Measurements from ENCODE around the gene BST1. TPM values are rescaled to one million over a fixed set of nuclear protein-coding genes. Genes with fewer than 3 reads are reported as not detected.

The BST1 gene
- total and polyA plus RNA-seq, 2 donors (not counting 3 experiments of a cell fraction or from before 2014, with no cell fraction given): 10.7 to 14.0 TPM

DNA sequence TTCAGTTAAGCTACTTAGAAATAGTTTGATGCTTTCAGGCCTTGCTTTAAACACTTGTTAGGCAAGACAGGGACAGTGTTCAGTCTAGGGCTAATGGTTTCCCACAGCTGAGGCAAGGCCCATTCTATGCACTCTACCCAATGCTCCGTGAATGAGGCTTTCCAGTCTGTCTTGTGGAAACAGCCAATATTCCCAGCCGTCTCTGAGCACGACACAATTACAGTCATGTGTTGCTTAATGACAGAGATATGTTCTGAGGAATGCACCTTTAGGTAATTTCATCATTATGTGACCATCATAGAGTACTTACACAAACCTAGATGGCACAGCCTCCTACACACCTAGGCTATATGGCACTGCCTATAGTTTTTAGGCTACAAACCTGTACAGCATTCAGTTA lies 30.8 kb upstream of the BST1 start:
- no peaks in the 10 kb centered on the region for H4K20me1 ChIP-seq (replicated peaks; ENCODE audit: control insufficient read depth, extremely low read depth, insufficient read depth, low read length)
- TF ChIP-seq JUN (IDR thresholded peaks at IDR 0.05; ENCODE audit: borderline replicate concordance, insufficient read depth, insufficient read length, low read depth) (no peak), POLR2A (IDR thresholded peaks at IDR 0.05; ENCODE audit: low read depth, low read length) (no peak), GATA2 (IDR thresholded peaks at IDR 0.05; ENCODE audit: insufficient read depth, insufficient read length, low read depth, low read length) (no peak), FOS (IDR thresholded peaks at IDR 0.05; ENCODE audit: borderline replicate concordance, insufficient read depth, low read length) (no peak), EZH2 (IDR thresholded peaks at IDR 0.05; ENCODE audit: borderline replicate concordance, low read depth, low read length, severe bottlenecking) (no peak), MYC (IDR thresholded peaks at IDR 0.05; ENCODE audit: low read depth, low read length) (no peak), POLR2AphosphoS5 (IDR thresholded peaks at IDR 0.05; ENCODE audit: insufficient read depth, low read depth, low read length) (no peak)
- TF ChIP-seq, protein P1, sequence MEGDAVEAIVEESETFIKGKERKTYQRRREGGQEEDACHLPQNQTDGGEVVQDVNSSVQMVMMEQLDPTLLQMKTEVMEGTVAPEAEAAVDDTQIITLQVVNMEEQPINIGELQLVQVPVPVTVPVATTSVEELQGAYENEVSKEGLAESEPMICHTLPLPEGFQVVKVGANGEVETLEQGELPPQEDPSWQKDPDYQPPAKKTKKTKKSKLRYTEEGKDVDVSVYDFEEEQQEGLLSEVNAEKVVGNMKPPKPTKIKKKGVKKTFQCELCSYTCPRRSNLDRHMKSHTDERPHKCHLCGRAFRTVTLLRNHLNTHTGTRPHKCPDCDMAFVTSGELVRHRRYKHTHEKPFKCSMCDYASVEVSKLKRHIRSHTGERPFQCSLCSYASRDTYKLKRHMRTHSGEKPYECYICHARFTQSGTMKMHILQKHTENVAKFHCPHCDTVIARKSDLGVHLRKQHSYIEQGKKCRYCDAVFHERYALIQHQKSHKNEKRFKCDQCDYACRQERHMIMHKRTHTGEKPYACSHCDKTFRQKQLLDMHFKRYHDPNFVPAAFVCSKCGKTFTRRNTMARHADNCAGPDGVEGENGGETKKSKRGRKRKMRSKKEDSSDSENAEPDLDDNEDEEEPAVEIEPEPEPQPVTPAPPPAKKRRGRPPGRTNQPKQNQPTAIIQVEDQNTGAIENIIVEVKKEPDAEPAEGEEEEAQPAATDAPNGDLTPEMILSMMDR (IDR thresholded peaks at IDR 0.05; ENCODE audit: extremely low read depth in 1 of 2, insufficient read depth in 1 of 2, low read depth in 1 of 2, low read length in 2 of 2): no peak
- TF ChIP-seq, protein P2, sequence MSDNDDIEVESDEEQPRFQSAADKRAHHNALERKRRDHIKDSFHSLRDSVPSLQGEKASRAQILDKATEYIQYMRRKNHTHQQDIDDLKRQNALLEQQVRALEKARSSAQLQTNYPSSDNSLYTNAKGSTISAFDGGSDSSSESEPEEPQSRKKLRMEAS (IDR thresholded peaks at IDR 0.05; ENCODE audit: insufficient read depth, insufficient read length): no peak
- H3K4me2 ChIP-seq (ENCODE audit: insufficient read depth, low read length): no peak overlapping the region
- DNase-seq (ENCODE audit: low read depth, low spot score) (no peak), FAIRE-seq (no peak)
- no peaks in the 10 kb centered on the region for H3K9me3 ChIP-seq (replicated peaks; ENCODE audit: control insufficient read depth, insufficient read depth, low read length)
- H3K9me1 ChIP-seq (replicated peaks; ENCODE audit: control insufficient read depth, extremely low read depth, insufficient read depth, low read length): no peaks in the 10 kb centered on the region
- POLR2A ChIA-PET: interaction anchor here (0.6 kb wide), 1 partner anchor 56 kb away, joined by 3 read pairs; no protein-coding TSS in a partner anchor
- peaks cover 0 to under 1% of the 10 kb centered on the region in 2 experiments for H3K36me3 ChIP-seq (ENCODE audit: control insufficient read depth in 2 of 2, extremely low read depth in 1 of 2, insufficient read depth in 2 of 2, low read length in 2 of 2)
- H3K27ac ChIP-seq (ENCODE audit: insufficient read depth, low read depth, low read length): no peak overlapping the region
- no TSS peak for BruUV-seq (replicated peaks)
- H3K4me3 ChIP-seq (replicated peaks in 1 of 3; ENCODE audit: insufficient read depth in 1 of 3, low read depth in 1 of 3, low read length in 3 of 3): no peak overlapping the region
- H3K79me2 ChIP-seq (ENCODE audit: control insufficient read depth, insufficient read depth, low read length): peaks cover 74% of the 10 kb centered on the region
- dilution Hi-C loops (cut with MboI; ENCODE audit: extremely low pct_ligation_motif_present, low sequenced_read_pairs): no loop called here
- intact Hi-C loops (cut with micrococcal nuclease): no loop called here
- no peak overlapping the region for H2AFZ ChIP-seq (ENCODE audit: low read depth, low read length)
- CTCF ChIA-PET: interaction anchor here (0.9 to 1.7 kb wide), 3 partner anchors 22 to 193 kb away, joined by 3 read pairs; no protein-coding TSS in a partner anchor
- H3K4me1 ChIP-seq (ENCODE audit: control insufficient read depth, extremely low read depth, insufficient read depth, low read length): peaks cover 12% of the 10 kb centered on the region
- H3K27me3 ChIP-seq (ENCODE audit: control insufficient read depth in 2 of 2, insufficient read depth in 2 of 2, low read length in 2 of 2): no peaks in the 10 kb centered on the region
- no peak overlapping the region for H3K9ac ChIP-seq (replicated peaks; ENCODE audit: extremely low read depth, insufficient read depth, low read length)
